ENCODE data around the gene BROX. TPM values are rescaled to one million over a fixed set of nuclear protein-coding genes. Genes with fewer than 3 reads are reported as not detected.
A peak's percentile ranks its signal among the peaks of the same experiment; 100 is the strongest.

The BROX gene
- total RNA-seq, 1 experiment from 2014 or later: 115 TPM

GRCh38 chr1:222713091-222713961 lies 962 bp downstream of the BROX start:
- CTCF ChIA-PET: interaction anchor here (0.6 to 1.6 kb wide), 12 partner anchors 18 to 985 kb away, joined by 3 to 6 read pairs (median 3); no protein-coding TSS in a partner anchor
- Mint-ChIP-seq H3K27me3 (ENCODE audit: insufficient read depth, unreplicated experiment) (no peaks in the 10 kb centered on the region), H3K27ac (ENCODE audit: low read depth, unreplicated experiment) (peak overlapping the region; percentile 97), H3K9me3 (ENCODE audit: unreplicated experiment) (no peaks in the 10 kb centered on the region), H3K36me3 (ENCODE audit: insufficient read depth, unreplicated experiment) (peaks cover 60% of the 10 kb centered on the region), H3K4me1 (ENCODE audit: insufficient read depth, unreplicated experiment) (peaks cover 40% of the 10 kb centered on the region), H3K4me3 (ENCODE audit: unreplicated experiment) (peak overlapping the region; percentile 86)
- TSS peak; percentile 43 for BruUV-seq (replicated peaks)
- POLR2A ChIA-PET: interaction anchor here (0.5 to 4.6 kb wide), 74 partner anchors 9 to 1790 kb away, joined by 3 to 70 read pairs (median 4); partner anchors contain the start of genes CAPN2, FAM177B, MIA3 and NVL
- no peak for TF ChIP-seq CTCF (IDR thresholded peaks at IDR 0.05; ENCODE audit: unreplicated experiment)
- intact Hi-C loops (cut with micrococcal nuclease): loop anchor here (1.0 kb wide), 1 partner anchor 41 kb away; no protein-coding TSS in a partner anchor
- DNase-seq (ENCODE audit: unreplicated experiment): peak; percentile 99

GRCh38 chr1:222716393-222716792 lies 4.0 kb downstream of the BROX start:
- Mint-ChIP-seq H3K9me3 (ENCODE audit: unreplicated experiment) (no peaks in the 10 kb centered on the region), H3K27me3 (ENCODE audit: insufficient read depth, unreplicated experiment) (no peaks in the 10 kb centered on the region), H3K27ac (ENCODE audit: low read depth, unreplicated experiment) (no peak overlapping the region), H3K4me3 (ENCODE audit: unreplicated experiment) (no peak overlapping the region), H3K4me1 (ENCODE audit: insufficient read depth, unreplicated experiment) (peaks cover 25% of the 10 kb centered on the region), H3K36me3 (ENCODE audit: insufficient read depth, unreplicated experiment) (peaks cover 90% of the 10 kb centered on the region)
- ChIA-PET POLR2A (interaction anchor here (1.0 to 2.4 kb wide), 3 partner anchors 9 to 71 kb away, joined by 3 to 9 read pairs (median 4); no protein-coding TSS in a partner anchor), CTCF (interaction anchor here (0.7 to 1.9 kb wide), 2 partner anchors 177 to 373 kb away, joined by 4 to 8 read pairs; no protein-coding TSS in a partner anchor)
- no peak for TF ChIP-seq CTCF (IDR thresholded peaks at IDR 0.05; ENCODE audit: unreplicated experiment)
- no TSS peak for BruUV-seq (replicated peaks)
- no peak for DNase-seq (ENCODE audit: unreplicated experiment)
- intact Hi-C loops (cut with micrococcal nuclease): no loop called here

GRCh38 chr1:222728746-222729145 lies 16.4 kb downstream of the BROX start:
- no TSS peak for BruUV-seq (replicated peaks)
- intact Hi-C loops (cut with micrococcal nuclease): no loop called here
- Mint-ChIP-seq H3K27ac (ENCODE audit: low read depth, unreplicated experiment) (peak overlapping the region; percentile 68), H3K4me1 (ENCODE audit: insufficient read depth, unreplicated experiment) (no peaks in the 10 kb centered on the region), H3K9me3 (ENCODE audit: unreplicated experiment) (no peaks in the 10 kb centered on the region), H3K27me3 (ENCODE audit: insufficient read depth, unreplicated experiment) (no peaks in the 10 kb centered on the region), H3K36me3 (ENCODE audit: insufficient read depth, unreplicated experiment) (peaks cover 100% of the 10 kb centered on the region), H3K4me3 (ENCODE audit: unreplicated experiment) (no peak overlapping the region)
- no peak for TF ChIP-seq CTCF (IDR thresholded peaks at IDR 0.05; ENCODE audit: unreplicated experiment)
- ChIA-PET CTCF (interaction anchor here (0.7 to 2.8 kb wide), 9 partner anchors 8 to 955 kb away, joined by 3 to 23 read pairs (median 4); partner anchors contain the start of gene FAM177B), POLR2A (interaction anchor here (1.4 to 3.6 kb wide), 2 partner anchors 8 to 16 kb away, joined by 4 to 32 read pairs; partner anchors contain the start of genes AIDA, BROX and FAM177B)
- no peak for DNase-seq (ENCODE audit: unreplicated experiment)

GRCh38 chr1:222730866-222731265 lies 18.5 kb downstream of the BROX start:
- H3K4me1 Mint-ChIP-seq (ENCODE audit: insufficient read depth, unreplicated experiment): no peaks in the 10 kb centered on the region
- DNase-seq (ENCODE audit: unreplicated experiment): no peak
- no peaks in the 10 kb centered on the region for H3K9me3 Mint-ChIP-seq (ENCODE audit: unreplicated experiment)
- H3K36me3 Mint-ChIP-seq (ENCODE audit: insufficient read depth, unreplicated experiment): peaks cover 98% of the 10 kb centered on the region
- CTCF ChIA-PET: interaction anchor here (0.6 to 2.1 kb wide), 6 partner anchors 18 to 694 kb away, joined by 3 to 11 read pairs (median 5); no protein-coding TSS in a partner anchor
- H3K27ac Mint-ChIP-seq (ENCODE audit: low read depth, unreplicated experiment): no peak overlapping the region
- TF ChIP-seq CTCF (IDR thresholded peaks at IDR 0.05; ENCODE audit: unreplicated experiment): no peak
- no peak overlapping the region for H3K4me3 Mint-ChIP-seq (ENCODE audit: unreplicated experiment)
- intact Hi-C loops (cut with micrococcal nuclease): no loop called here
- POLR2A ChIA-PET: interaction anchor here (0.8 to 1.2 kb wide), 3 partner anchors 8 to 14 kb away, joined by 3 to 6 read pairs (median 5); no protein-coding TSS in a partner anchor
- H3K27me3 Mint-ChIP-seq (ENCODE audit: insufficient read depth, unreplicated experiment): no peaks in the 10 kb centered on the region
- BruUV-seq (replicated peaks): no TSS peak
